GM12892 (cell line): ENCODE measurements around the gene GET4.

ENCODE experiments used
- POLR2A ChIP-seq: IDR thresholded peaks from 2 replicates; pipeline ENCODE4 v1.6.1; 2011; ENCODE audit warnings: low read depth, low read length, control low read depth
- POLR2AphosphoS5 ChIP-seq: IDR thresholded peaks from 2 replicates; pipeline ENCODE4 v1.6.1; 2011; ENCODE audit warnings: low read depth, low read length, control low read depth
- TAF1 ChIP-seq: IDR thresholded peaks from 2 replicates; pipeline ENCODE4 v1.6.1; 2011; ENCODE audit warnings: low read depth, mild to moderate bottlenecking, control low read depth, low read length, borderline replicate concordance

DNA sequence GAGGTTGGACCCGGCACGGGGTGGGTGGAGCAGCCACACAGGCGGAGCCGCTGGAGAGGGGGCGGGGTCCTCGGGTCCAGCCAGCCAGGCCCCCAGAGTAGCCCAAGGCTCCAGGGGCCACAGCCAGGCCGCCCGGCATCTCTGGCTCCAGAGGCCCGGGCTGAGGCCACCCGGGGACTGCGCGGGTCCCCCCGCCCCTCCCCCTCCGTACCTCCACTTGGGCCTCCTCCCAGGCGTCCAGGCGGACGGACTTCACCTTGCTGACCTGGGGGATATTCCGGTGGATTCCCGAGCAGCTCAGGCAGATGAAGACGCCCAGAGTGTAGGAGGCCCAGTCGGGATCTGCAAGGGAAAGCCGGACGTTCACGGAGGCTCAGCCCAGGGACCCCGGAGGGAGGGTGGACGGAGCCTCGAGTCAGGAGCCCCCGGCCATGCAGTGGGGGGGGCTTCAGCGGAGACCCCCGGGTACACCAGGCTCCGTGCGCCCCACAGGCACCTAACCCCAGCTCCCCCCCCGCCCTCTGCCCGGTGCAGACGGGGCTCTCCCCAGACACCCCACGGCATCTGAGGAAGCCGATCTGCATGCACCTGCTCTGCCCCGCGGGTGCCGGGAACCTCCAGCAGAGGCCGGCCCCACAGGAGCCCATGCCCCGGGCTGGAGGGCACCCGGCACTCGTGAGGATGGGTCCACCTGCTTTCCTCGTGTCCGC is 59.0 kb downstream of the GET4 start:
- TF ChIP-seq POLR2A (no peak), POLR2AphosphoS5 (no peak), TAF1 (no peak)
